ENCODE results near the gene BTK. TPM values are rescaled to one million over a fixed set of nuclear protein-coding genes. Genes with fewer than 3 reads are reported as not detected.

Gene BTK
- total RNA-seq, 2 donors from 2014 or later, result 7.7 to 9.5 TPM

DNA sequence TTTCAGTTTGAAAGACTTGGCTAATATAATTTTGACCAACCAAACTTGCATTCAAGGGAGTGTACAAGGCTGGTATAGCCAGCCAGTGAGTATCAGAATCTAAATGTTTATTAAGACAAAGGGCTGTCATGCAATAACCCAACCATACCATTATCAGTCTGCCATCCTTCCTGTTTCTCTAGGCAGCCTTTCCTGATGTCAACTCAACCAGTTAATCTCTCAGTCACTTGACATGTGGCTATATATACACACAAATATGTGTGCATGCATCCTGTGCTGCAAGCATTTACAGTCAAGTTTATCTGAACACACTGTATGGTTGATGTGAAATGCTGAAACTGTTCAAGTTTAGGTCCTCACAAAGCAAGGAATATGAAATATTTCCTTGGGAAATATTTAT, 17.2 kb downstream of the BTK start:
- TF ChIP-seq, protein P1, sequence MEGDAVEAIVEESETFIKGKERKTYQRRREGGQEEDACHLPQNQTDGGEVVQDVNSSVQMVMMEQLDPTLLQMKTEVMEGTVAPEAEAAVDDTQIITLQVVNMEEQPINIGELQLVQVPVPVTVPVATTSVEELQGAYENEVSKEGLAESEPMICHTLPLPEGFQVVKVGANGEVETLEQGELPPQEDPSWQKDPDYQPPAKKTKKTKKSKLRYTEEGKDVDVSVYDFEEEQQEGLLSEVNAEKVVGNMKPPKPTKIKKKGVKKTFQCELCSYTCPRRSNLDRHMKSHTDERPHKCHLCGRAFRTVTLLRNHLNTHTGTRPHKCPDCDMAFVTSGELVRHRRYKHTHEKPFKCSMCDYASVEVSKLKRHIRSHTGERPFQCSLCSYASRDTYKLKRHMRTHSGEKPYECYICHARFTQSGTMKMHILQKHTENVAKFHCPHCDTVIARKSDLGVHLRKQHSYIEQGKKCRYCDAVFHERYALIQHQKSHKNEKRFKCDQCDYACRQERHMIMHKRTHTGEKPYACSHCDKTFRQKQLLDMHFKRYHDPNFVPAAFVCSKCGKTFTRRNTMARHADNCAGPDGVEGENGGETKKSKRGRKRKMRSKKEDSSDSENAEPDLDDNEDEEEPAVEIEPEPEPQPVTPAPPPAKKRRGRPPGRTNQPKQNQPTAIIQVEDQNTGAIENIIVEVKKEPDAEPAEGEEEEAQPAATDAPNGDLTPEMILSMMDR (IDR thresholded peaks at IDR 0.05), result no peak
- Histone ChIP-seq H3K4me1 (ENCODE audit: control insufficient read depth in 1 of 2, low read depth in 2 of 2) (no peaks in the 10 kb centered on the region), H3K27me3 (replicated peaks; ENCODE audit: insufficient read depth) (no peaks in the 10 kb centered on the region), H3K27ac (no peak overlapping the region), H3K9me3 (no peaks in the 10 kb centered on the region), H3K4me3 (no peak overlapping the region), H3K36me3 (no peaks in the 10 kb centered on the region)
- no peak for ATAC-seq (ENCODE audit: insufficient number of reproducible peaks, low FRiP score, low read depth)
- DNase-seq (ENCODE audit: low spot score), result no peak

- H3K27me3 ChIP-seq (replicated peaks; ENCODE audit: insufficient read depth), result no peaks in the 10 kb centered on the region
- TF ChIP-seq, protein P1 (IDR thresholded peaks at IDR 0.05), result no peak
- H3K27ac ChIP-seq, result no peak overlapping the region
- no peaks in the 10 kb centered on the region for H3K4me1 ChIP-seq (ENCODE audit: control insufficient read depth in 1 of 2, low read depth in 2 of 2)
- no peaks in the 10 kb centered on the region for H3K36me3 ChIP-seq
- H3K4me3 ChIP-seq, result no peak overlapping the region
- no peak for DNase-seq (ENCODE audit: low spot score)
- no peaks in the 10 kb centered on the region for H3K9me3 ChIP-seq
- ATAC-seq (ENCODE audit: insufficient number of reproducible peaks, low FRiP score, low read depth), result no peak
Observed at GRCh38 chrX:101365301-101365795, 20.6 kb downstream of the BTK start.

GRCh38 chrX:101362757-101363156, 23.2 kb downstream of the BTK start:
- no peak for DNase-seq (ENCODE audit: low spot score)
- TF ChIP-seq, protein P1 (IDR thresholded peaks at IDR 0.05), result no peak
- Histone ChIP-seq H3K36me3 (no peaks in the 10 kb centered on the region), H3K4me1 (ENCODE audit: control insufficient read depth in 1 of 2, low read depth in 2 of 2) (no peaks in the 10 kb centered on the region), H3K27me3 (replicated peaks; ENCODE audit: insufficient read depth) (no peaks in the 10 kb centered on the region), H3K9me3 (no peaks in the 10 kb centered on the region), H3K27ac (no peak overlapping the region), H3K4me3 (no peak overlapping the region)
- no peak for ATAC-seq (ENCODE audit: insufficient number of reproducible peaks, low FRiP score, low read depth)

DNA sequence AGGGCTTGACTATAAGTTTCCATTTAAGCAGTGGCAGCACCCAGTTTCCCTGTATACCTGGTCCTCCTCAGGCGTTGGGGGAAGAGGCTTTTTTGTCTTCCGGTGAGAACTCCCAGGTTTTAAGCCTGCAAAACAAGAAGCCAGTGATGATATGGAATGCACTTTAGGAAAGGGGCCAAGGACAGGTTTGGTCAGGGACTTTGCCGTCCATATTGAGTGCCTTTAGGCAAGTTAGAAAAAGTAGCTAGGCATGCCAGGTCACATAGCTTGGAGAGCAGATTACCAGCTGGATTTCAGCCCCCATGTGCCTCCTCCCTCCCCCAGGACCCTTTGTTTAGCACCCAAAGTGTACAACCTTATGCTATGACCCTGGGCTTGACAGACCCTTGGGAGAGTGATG, 23.9 kb downstream of the BTK start:
- TF ChIP-seq, protein P1 (IDR thresholded peaks at IDR 0.05), result no peak
- Histone ChIP-seq H3K4me1 (ENCODE audit: control insufficient read depth in 1 of 2, low read depth in 2 of 2) (no peaks in the 10 kb centered on the region), H3K4me3 (no peak overlapping the region), H3K9me3 (no peaks in the 10 kb centered on the region), H3K27me3 (replicated peaks; ENCODE audit: insufficient read depth) (no peaks in the 10 kb centered on the region), H3K36me3 (no peaks in the 10 kb centered on the region), H3K27ac (no peak overlapping the region)
- DNase-seq (ENCODE audit: low spot score) (no peak), ATAC-seq (ENCODE audit: insufficient number of reproducible peaks, low FRiP score, low read depth) (no peak)

- ATAC-seq (ENCODE audit: insufficient number of reproducible peaks, low FRiP score, low read depth) (no peak), DNase-seq (ENCODE audit: low spot score) (no peak)
- no peaks in the 10 kb centered on the region for H3K36me3 ChIP-seq
- TF ChIP-seq, protein P1 (IDR thresholded peaks at IDR 0.05), result no peak
- no peak overlapping the region for H3K27ac ChIP-seq
- no peaks in the 10 kb centered on the region for H3K9me3 ChIP-seq
- H3K27me3 ChIP-seq (replicated peaks; ENCODE audit: insufficient read depth), result no peaks in the 10 kb centered on the region
- no peaks in the 10 kb centered on the region for H3K4me1 ChIP-seq (ENCODE audit: control insufficient read depth in 1 of 2, low read depth in 2 of 2)
- H3K4me3 ChIP-seq, result no peak overlapping the region
Observed at GRCh38 chrX:101360390-101360789, 25.6 kb downstream of the BTK start.

Data from thoracic aorta (tissue), 2 donors.